Central memory CD8-positive, alpha-beta T cell (primary cell): ENCODE data around the gene ARHGEF39.
A peak's percentile ranks its signal among the peaks of the same experiment; 100 is the strongest.

ENCODE experiments used
- ATAC-seq: fragments of 150-1000 bp; cut with Tn5 transposase; replicated peaks from 2 replicates; pipeline ENCODE4 v1.10.0; 2022; ENCODE audit warnings: mild to moderate bottlenecking, moderate FRiP score, moderate number of reproducible peaks; ENCODE audit not compliant: poor library complexity, severe bottlenecking; ENCODE audit errors: extremely low read depth
- DNase-seq, 2 donors: peaks; one replicate each; pipeline ENCODE4 v3.0.0; 2021; ENCODE audit warnings: low spot score in 2 of 2
- H3K27ac Mint-ChIP-seq: one replicate; pipeline ENCODE4 v1.8.0; 2022; ENCODE audit warnings: low read depth, mild to moderate bottlenecking, moderate library complexity, mixed read lengths
- H3K27me3 Mint-ChIP-seq: one replicate; pipeline ENCODE4 v1.8.0; 2022; ENCODE audit warnings: mixed read lengths
- H3K36me3 Mint-ChIP-seq: one replicate; pipeline ENCODE4 v1.8.0; 2022; ENCODE audit warnings: mild to moderate bottlenecking, moderate library complexity, mixed read lengths; ENCODE audit not compliant: insufficient read depth
- H3K4me1 Mint-ChIP-seq: one replicate; pipeline ENCODE4 v1.8.0; 2022; ENCODE audit warnings: mixed read lengths
- H3K4me3 Mint-ChIP-seq: one replicate; pipeline ENCODE4 v1.8.0; 2022; ENCODE audit warnings: mild to moderate bottlenecking, moderate library complexity, mixed read lengths
- H3K9me3 Mint-ChIP-seq: one replicate; pipeline ENCODE4 v1.8.0; 2022; ENCODE audit warnings: mixed read lengths

ARHGEF39 gene

DNA sequence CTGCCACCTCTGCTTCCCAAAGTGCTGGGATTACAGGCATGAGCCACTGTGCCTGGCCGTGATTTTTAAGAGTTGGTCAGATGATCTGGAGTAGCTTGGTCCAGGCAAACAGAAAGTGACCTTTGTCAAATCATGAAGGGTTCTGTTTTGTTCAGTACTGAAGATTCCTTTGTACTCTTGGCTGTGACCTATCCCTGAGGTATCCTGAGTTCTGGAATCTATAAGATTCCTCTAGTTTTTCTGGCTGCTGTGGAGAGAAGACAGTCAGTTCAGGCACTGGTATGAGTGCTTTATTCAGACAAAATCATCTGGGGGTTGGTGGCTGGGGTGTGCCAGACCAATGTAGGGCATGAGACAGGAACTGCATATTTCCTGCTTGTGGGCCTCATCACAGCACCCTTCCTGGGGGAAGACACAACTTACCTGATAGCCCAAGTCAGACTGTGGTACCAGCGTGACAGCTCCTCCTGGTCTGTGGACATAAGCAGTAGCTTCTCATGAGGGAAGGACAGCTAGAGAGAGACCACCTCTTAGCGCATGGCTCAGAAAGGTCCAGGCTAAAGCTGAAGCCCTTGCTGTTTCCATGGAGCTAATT is 3.1 kb downstream of the ARHGEF39 start:
- Mint-ChIP-seq H3K4me3 (peak overlapping the region; percentile 57), H3K9me3 (no peaks in the 10 kb centered on the region), H3K4me1 (peaks cover 83% of the 10 kb centered on the region), H3K27me3 (no peaks in the 10 kb centered on the region), H3K27ac (peak overlapping the region; percentile 50), H3K36me3 (peaks cover 40% of the 10 kb centered on the region)
- DNase-seq (peak in 1 of 2 donors; percentile 29), ATAC-seq (peak; percentile 11)

DNA sequence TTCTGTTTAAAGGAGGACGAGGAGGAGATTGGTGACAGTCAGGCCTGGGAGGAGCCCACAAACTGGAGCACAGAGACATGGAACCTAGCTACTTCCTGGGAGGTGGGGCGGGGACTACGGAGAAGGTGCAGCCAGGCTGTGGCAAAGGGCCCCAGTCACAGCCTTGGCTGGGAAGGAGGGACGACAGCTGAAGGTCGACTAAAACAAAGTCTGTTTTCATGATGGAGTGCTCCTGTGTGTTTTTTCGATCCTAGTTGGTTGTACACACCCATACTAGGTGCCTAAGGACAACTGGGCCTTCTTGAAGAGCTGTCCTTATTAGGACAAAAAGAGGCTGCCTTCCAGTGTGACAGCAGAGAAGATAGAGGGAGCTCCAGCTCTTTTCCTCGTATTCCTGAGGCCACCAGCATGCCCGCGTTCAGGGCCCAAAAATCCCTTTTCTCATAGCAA is 4.0 kb downstream of the ARHGEF39 start:
- peaks cover 44% of the 10 kb centered on the region for H3K36me3 Mint-ChIP-seq
- DNase-seq (no peak), ATAC-seq (no peak)
- no peaks in the 10 kb centered on the region for H3K9me3 Mint-ChIP-seq
- no peaks in the 10 kb centered on the region for H3K27me3 Mint-ChIP-seq
- peak overlapping the region; percentile 20 for H3K4me3 Mint-ChIP-seq
- peaks cover 85% of the 10 kb centered on the region for H3K4me1 Mint-ChIP-seq
- peak overlapping the region; percentile 50 for H3K27ac Mint-ChIP-seq

DNA sequence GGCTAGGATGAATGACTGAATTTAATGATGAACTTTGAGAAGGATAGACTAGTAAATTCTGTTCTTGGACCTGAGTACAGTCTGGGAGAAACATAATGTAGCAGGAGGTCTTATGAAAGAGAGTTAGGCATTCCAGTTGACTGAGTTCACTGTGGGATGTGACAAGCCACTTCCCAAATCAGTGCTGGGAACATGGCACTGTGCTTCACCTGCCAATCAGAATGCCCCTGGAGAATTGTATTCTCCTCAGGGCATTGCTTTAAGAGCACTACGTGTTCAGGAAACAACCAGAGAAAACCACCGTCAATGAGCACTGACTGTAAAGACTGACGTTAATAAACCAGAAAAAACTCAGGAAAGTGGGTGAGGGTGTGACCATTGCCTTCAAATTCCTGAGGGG is 5.7 kb downstream of the ARHGEF39 start:
- no peak for DNase-seq

DNA sequence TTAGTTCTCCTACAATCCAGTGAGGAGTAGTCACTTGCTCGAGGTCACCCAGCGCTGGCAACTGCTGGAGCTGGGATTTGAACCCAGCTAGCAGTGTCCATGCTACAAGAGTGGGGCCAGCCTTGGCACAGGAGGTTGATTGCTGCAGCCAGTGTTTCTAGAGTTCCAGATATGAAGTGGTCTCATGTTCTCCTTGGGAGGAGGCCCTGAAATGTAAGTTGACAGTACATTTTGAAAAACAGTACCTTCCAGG is 6.1 kb downstream of the ARHGEF39 start:
- no peaks in the 10 kb centered on the region for H3K27me3 Mint-ChIP-seq
- H3K4me3 Mint-ChIP-seq: peak overlapping the region; percentile 91
- peaks cover 68% of the 10 kb centered on the region for H3K4me1 Mint-ChIP-seq
- DNase-seq: no peak
- peak overlapping the region; percentile 100 for H3K27ac Mint-ChIP-seq
- H3K9me3 Mint-ChIP-seq: no peaks in the 10 kb centered on the region
- no peak for ATAC-seq
- peaks cover 44% of the 10 kb centered on the region for H3K36me3 Mint-ChIP-seq

More for the DNA sequence above, 5.7 kb downstream of the ARHGEF39 start:
- Mint-ChIP-seq H3K4me1 (peaks cover 72% of the 10 kb centered on the region), H3K27me3 (no peaks in the 10 kb centered on the region), H3K4me3 (peak overlapping the region; percentile 91), H3K27ac (peak overlapping the region; percentile 100), H3K36me3 (peaks cover 44% of the 10 kb centered on the region), H3K9me3 (no peaks in the 10 kb centered on the region)
- no peak for ATAC-seq

DNA sequence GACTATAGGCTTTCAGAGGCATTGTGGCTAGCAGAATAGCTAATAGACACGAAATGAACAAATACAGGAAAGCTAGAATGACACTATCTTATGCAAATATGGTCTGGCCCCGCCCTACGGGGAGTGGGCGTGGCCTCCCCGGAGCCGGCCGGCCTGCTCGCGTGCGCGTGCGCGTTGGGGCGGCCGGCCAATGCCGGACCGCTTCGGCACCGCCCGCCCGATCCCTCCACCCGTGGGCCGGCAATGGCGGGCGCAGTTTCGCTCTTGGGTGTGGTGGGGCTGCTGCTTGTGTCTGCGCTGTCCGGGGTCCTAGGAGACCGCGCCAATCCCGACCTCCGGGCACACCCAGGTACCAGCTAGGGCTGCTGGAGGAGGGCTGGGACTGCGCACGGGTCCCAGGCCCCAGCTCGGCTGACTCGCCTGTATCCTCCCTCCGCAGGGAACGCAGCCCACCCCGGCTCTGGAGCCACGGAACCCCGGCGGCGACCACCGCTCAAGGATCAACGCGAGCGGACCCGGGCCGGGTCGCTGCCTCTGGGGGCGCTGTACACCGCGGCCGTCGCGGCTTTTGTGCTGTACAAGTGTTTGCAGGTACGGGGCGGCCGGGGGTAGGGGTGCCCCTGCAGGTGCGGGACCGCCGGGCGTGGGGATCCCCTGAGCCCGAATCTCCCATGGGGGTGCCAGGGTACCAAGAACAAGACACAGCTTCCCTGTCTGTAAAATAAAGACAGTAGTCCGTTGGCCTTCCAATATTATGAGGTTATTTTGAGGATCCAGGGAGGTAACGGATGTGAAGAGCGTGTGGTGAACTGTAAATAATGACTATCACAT is 6.6 kb downstream of the ARHGEF39 start, which contains the start of gene CCDC107:
Gene CCDC107, plus strand, starts transcription at position 156 of the 831 bp plus-strand sequence. Its CDS starts 88 bp downstream, at position 244.
- Mint-ChIP-seq H3K4me1 (peaks cover 66% of the 10 kb centered on the region), H3K9me3 (no peaks in the 10 kb centered on the region), H3K27me3 (no peaks in the 10 kb centered on the region), H3K27ac (peak within 1 kb of the TSS; percentile 100), H3K4me3 (peak within 1 kb of the TSS; percentile 91), H3K36me3 (peaks cover 44% of the 10 kb centered on the region)
- DNase-seq: peak; percentile 75 to 81
- ATAC-seq: peak; percentile 53

DNA sequence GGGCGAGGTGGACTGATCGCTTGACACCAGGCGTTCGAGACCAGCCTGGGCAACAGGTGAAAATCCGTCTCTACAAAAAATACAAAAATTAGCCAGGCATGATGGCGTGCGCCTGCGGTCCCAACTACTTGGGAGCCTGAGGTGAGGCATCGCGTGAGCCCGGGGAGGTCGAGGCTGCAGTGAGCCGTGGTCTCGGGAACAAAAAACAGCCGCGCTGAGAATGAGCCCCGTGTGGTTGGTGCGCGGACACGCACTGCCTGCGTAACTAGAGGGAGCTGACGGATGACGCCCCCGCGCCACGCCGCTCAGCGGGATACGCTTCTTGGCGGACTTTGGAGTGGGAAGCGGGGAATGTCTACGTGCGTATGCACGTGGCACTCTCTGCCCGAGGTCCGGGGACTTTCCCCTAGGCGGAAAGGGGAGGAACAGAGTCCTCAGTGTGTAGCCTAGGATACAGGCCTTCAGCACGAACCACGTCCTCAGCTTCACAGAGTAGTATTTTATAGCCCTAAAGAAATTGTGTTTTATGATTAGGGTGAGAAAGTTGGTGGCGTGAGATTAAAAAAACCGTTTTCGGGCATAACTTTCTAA is 7.4 kb downstream of the ARHGEF39 start, which contains the start of gene RMRP:
Gene RMRP, minus strand, starts transcription at position 474 of the 591 bp plus-strand sequence.
- peak; percentile 87 for ATAC-seq
- no peaks in the 10 kb centered on the region for H3K9me3 Mint-ChIP-seq
- H3K36me3 Mint-ChIP-seq: peaks cover 44% of the 10 kb centered on the region

DNA sequence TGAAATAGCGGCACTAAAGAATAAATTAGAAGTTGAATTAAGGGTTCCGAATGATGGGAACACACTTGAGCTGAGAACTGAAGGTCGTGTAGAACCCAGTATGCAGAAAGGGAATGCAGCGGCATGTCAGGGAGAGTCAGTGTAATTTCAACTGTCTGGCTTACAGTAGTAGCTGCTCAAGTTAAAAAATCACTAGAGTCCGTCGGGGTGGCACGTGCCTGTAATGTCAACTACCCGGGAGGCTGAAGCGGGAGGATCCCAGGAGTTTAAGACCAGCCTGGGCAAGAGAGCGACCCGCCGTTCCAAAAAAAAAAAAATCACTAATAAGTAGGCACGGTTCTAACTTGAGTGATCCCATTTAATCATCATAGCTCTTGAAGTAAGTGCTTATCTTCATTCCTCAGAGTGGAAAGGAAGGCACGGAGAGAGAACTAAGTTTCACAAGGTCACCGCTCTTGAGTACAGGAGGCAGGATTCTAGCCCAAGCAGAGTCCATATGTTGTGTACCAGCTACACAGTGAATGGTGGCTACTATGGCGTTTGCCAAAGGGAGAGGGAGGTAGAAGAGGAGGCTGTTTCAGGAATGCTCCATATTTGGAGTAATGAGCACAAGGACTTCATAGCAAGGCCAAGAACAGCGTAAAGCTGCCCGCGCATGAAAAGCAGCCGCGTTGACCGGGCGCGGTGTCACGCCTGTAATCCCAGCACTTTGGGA is 8.0 kb downstream of the ARHGEF39 start:
- H3K36me3 Mint-ChIP-seq: peaks cover 44% of the 10 kb centered on the region
- no peaks in the 10 kb centered on the region for H3K9me3 Mint-ChIP-seq
- peak overlapping the region; percentile 91 for H3K4me3 Mint-ChIP-seq
- peaks cover 52% of the 10 kb centered on the region for H3K4me1 Mint-ChIP-seq
- peak overlapping the region; percentile 100 for H3K27ac Mint-ChIP-seq
- ATAC-seq: no peak
- H3K27me3 Mint-ChIP-seq: no peaks in the 10 kb centered on the region
- DNase-seq: no peak

More for the DNA sequence above, 7.4 kb downstream of the ARHGEF39 start, which contains the start of gene RMRP:
- no peaks in the 10 kb centered on the region for H3K27me3 Mint-ChIP-seq
- peak within 1 kb of the TSS; percentile 100 for H3K27ac Mint-ChIP-seq
- peak; percentile 73 to 83 for DNase-seq
- H3K4me1 Mint-ChIP-seq: peaks cover 59% of the 10 kb centered on the region
- H3K4me3 Mint-ChIP-seq: peak within 1 kb of the TSS; percentile 91

DNA sequence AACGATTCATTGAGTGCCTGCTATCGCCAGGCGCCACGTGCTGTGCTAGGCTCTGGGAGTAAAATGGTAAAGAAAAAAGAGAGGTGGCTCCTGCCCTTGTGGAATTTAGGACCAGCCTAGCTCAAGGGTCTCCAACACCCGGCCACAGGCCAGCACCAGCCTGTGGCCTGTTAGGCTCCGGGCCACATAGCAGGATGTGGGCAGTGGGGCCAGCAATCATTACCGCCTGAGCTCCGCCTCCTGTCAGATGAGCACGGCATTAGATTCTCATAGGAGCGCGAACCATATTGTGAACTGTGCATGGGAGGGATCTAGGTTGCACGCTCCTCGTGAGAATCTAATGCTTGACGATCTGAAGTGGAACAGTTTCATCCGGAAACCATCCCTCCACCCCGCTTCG is 8.6 kb downstream of the ARHGEF39 start:
- peaks cover 50% of the 10 kb centered on the region for H3K4me1 Mint-ChIP-seq
- peaks cover 41% of the 10 kb centered on the region for H3K36me3 Mint-ChIP-seq
- no peaks in the 10 kb centered on the region for H3K27me3 Mint-ChIP-seq
- peak overlapping the region; percentile 100 for H3K27ac Mint-ChIP-seq
- H3K4me3 Mint-ChIP-seq: peak overlapping the region; percentile 91
- H3K9me3 Mint-ChIP-seq: no peaks in the 10 kb centered on the region
- DNase-seq (no peak), ATAC-seq (no peak)

DNA sequence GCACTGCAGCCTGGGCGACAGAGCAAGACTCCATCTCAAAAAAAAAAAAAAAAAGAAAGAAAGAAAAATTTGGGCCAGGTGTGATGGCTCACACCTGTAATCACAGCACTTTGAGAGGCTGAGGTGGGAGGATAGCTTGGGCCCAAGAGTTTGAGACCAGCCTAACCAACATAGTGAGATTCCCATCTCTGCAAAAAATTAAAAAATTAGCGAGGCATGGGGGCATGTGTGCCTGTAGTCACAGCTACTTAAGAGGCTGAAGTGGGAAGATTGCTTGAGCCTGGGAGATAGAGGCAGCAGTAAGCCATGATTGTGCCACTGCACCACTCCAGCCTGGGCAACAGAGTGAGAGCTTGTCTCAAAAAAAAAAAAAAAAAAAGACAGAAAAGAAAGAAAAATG is 11.4 kb downstream of the ARHGEF39 start:
- H3K4me1 Mint-ChIP-seq: peaks cover 44% of the 10 kb centered on the region
- H3K27ac Mint-ChIP-seq: peak overlapping the region; percentile 32

DNA sequence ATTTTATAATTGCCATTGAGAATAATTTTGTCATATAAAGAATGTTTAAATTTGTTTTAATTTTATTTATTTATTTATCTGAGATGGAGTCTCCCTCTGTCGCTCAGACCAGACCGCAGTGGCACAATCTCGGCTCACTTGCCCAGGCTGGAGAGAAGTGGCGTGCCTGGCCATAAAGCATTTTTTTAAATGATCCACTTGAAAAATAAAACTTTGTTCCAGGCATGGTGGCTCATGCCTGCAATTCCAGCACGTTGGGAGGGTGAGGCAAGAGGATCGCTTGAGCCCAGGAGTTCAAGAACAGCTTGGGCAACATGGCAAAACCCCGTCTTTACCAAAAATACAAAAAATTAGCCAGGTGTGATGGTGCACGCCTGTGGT is 12.2 kb downstream of the ARHGEF39 start:
- Mint-ChIP-seq H3K9me3 (no peaks in the 10 kb centered on the region), H3K27ac (no peak overlapping the region), H3K27me3 (no peaks in the 10 kb centered on the region), H3K4me1 (peaks cover 48% of the 10 kb centered on the region), H3K36me3 (peaks cover 21% of the 10 kb centered on the region), H3K4me3 (no peak overlapping the region)
- no peak for DNase-seq
- ATAC-seq: no peak

More for the DNA sequence above, 11.4 kb downstream of the ARHGEF39 start:
- peaks cover 25% of the 10 kb centered on the region for H3K36me3 Mint-ChIP-seq
- H3K9me3 Mint-ChIP-seq: no peaks in the 10 kb centered on the region
- H3K4me3 Mint-ChIP-seq: no peak overlapping the region
- H3K27me3 Mint-ChIP-seq: no peaks in the 10 kb centered on the region
- no peak for ATAC-seq
- no peak for DNase-seq

DNA sequence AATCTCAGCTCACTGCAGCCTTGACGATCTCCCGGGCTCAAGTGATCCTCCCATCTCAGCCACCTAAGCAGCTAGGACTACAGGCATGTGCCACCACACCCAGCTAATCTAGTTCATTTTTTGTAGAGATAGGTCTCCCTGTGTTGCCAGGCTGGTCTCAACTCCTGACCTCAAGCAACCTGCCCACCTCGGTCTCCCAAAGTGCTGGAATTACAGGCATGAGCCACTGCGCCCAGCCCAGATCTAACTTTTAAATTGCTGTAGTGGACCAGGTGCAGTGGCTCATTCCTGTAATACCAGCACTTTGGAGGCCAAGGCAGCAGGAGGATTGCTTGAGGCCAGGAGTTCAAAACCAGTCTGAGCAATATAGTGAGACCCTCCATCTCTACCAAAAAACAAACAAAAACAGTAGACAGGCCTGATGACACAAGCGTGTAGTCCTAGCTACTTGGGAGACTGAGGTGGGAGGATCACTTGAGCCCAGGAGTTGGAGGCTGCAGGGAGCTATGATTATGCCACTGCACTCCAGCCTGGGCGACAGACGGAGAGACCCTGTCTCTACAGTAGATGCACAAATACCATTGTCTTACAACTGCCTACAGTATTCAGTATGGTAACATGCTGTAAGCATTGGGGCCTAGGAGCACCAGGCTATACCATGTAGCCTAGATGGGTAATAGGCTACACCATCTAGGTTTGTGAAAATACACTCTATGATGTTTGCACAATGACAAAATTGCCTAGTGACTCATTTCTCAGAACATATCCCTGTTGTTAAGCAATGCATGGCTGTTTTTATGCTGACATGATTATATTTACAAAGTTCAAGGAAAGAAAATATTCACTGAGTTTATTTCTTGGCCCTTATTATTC is 12.8 kb downstream of the ARHGEF39 start:
- Mint-ChIP-seq H3K4me1 (peaks cover 48% of the 10 kb centered on the region), H3K9me3 (no peaks in the 10 kb centered on the region), H3K27ac (no peak overlapping the region), H3K36me3 (peaks cover 21% of the 10 kb centered on the region), H3K27me3 (no peaks in the 10 kb centered on the region), H3K4me3 (peak overlapping the region; percentile 90)
- DNase-seq: no peak
- no peak for ATAC-seq
